HepG2 (cell line): ENCODE measurements around the gene IPO8. TPM values are rescaled to one million over a fixed set of nuclear protein-coding genes. Genes with fewer than 3 reads are reported as not detected.

Experiments
- ATAC-seq: fragments of 200-7000 bp; cut with Tn5 transposase; 3 replicates; pipeline ENCODE4 v1.9.1; 2020; ENCODE audit warnings: mild to moderate bottlenecking, moderate library complexity
- BruUV-seq: library from RNA; stranded (reverse); fragments of 400-500 nt; replicated peaks from 2 replicates; lab custom pipeline; 2021; lab: Mats Ljungman, UMichigan
- CTCF ChIA-PET: fragments of 300-600 bp; formaldehyde crosslinking; extraction: SDS; loops from one replicate; lab custom pipeline; 2021; ENCODE audit warnings: low total read pairs, inconsistent platforms, low intra/inter-chr PET ratio; lab: Yijun Ruan, JAX
- POLR2A ChIA-PET: fragments of 350-600 bp; sonication (Branson Sonifier 250); formaldehyde crosslinking; loops from one replicate; lab custom pipeline; 2020; ENCODE audit warnings: antibody characterized with exemption, inconsistent platforms; lab: Yijun Ruan, JAX
- DNase-seq: peaks from one replicate; pipeline ENCODE4 v3.0.0-alpha.2; 2015; ENCODE audit warnings: low spot score
- FAIRE-seq: peaks from 3 replicates; lab custom pipeline; 2011; peaks lifted over from hg19 to GRCh38; lab: Jason Lieb, UNC
- H2AFZ ChIP-seq: one replicate; pipeline ENCODE4 v1.6.1; 2011; ENCODE audit warnings: low read length, inconsistent platforms
- H3K27ac ChIP-seq: fragments of 300-600 bp; 3 replicates; pipeline ENCODE4 v1.8.0; 2011; ENCODE audit warnings: mixed run types, mild to moderate bottlenecking, mixed read lengths, low read length, inconsistent platforms; ENCODE audit not compliant: insufficient read depth; ENCODE audit errors: extremely low read length
- H3K27me3 ChIP-seq, 2 experiments: fragments of 200-600 bp in 1 of 2; 2 replicates in 1 of 2; 3 replicates in 1 of 2; pipeline versions ENCODE4 v1.6.0 to v1.8.0; 2011; ENCODE audit warnings: low read length in 2 of 2, mild to moderate bottlenecking in 2 of 2, moderate library complexity in 2 of 2, inconsistent platforms in 1 of 2; ENCODE audit not compliant: insufficient read depth in 2 of 2, control insufficient read depth in 1 of 2
- H3K36me3 ChIP-seq, 2 experiments: fragments of 200-600 bp in 1 of 2; replicated peaks in 1 of 2; 2 replicates in 1 of 2; 3 replicates in 1 of 2; pipeline versions ENCODE4 v1.5.1 to v1.8.0; 2011; ENCODE audit warnings: low read length in 2 of 2, inconsistent platforms in 1 of 2; ENCODE audit not compliant: insufficient read depth in 2 of 2, control insufficient read depth in 1 of 2
- H3K4me1 ChIP-seq: 2 replicates; pipeline ENCODE4 v1.5.1; 2012; ENCODE audit warnings: low read length, inconsistent platforms; ENCODE audit not compliant: insufficient read depth
- H3K4me2 ChIP-seq: 2 replicates; pipeline ENCODE4 v1.6.0; 2011; ENCODE audit warnings: low read depth, low read length, inconsistent platforms
- H3K4me3 ChIP-seq, 3 experiments: fragments of 200-600 bp in 1 of 3; sonication (generic), shearing (Covaris generic) in 1 of 3; replicated peaks in 1 of 3; 2 replicates each; pipeline ENCODE4 v1.5.1; 2011 to 2016; ENCODE audit warnings: low read length in 3 of 3, inconsistent platforms in 2 of 3, low read depth in 2 of 3, mild to moderate bottlenecking in 2 of 3, control low read depth in 1 of 3, mixed read lengths in 1 of 3; ENCODE audit not compliant: insufficient read depth in 1 of 3
- H3K79me2 ChIP-seq: one replicate; pipeline ENCODE4 v1.6.1; 2011; ENCODE audit warnings: low read length, inconsistent platforms; ENCODE audit not compliant: insufficient read depth
- H3K9ac ChIP-seq: 2 replicates; pipeline ENCODE4 v1.6.0; 2011; ENCODE audit warnings: mild to moderate bottlenecking, low read depth, low read length, inconsistent platforms; ENCODE audit not compliant: insufficient read depth
- H3K9me3 ChIP-seq: 2 replicates; pipeline ENCODE4 v1.5.1; 2012; ENCODE audit warnings: mild to moderate bottlenecking, low read length
- H4K20me1 ChIP-seq: 2 replicates; pipeline ENCODE4 v1.6.0; 2011; ENCODE audit warnings: inconsistent platforms, mild to moderate bottlenecking, low read length, moderate library complexity; ENCODE audit not compliant: insufficient read depth
- BCL6 ChIP-seq: IDR thresholded peaks from 2 replicates; pipeline ENCODE4 v1.6.1; 2016; ENCODE audit warnings: missing genetic modification reagents, missing compliant biosample characterization
- MXD4 ChIP-seq: IDR thresholded peaks from 2 replicates; pipeline ENCODE4 v1.6.1; 2016; ENCODE audit warnings: mild to moderate bottlenecking, missing biosample characterization, missing genetic modification reagents
- NFRKB ChIP-seq: fragments of 450-650 bp; IDR thresholded peaks from 2 replicates; pipeline ENCODE4 v1.6.1; 2017
- PHF20 ChIP-seq: sonication (generic); formaldehyde crosslinking; IDR thresholded peaks from 2 replicates; pipeline ENCODE4 v1.5.0; 2020; ENCODE audit warnings: mild to moderate bottlenecking, missing genetic modification reagents
- THRA ChIP-seq: sonication (generic); formaldehyde crosslinking; IDR thresholded peaks from 2 replicates; pipeline ENCODE4 v1.4.0; 2020; ENCODE audit warnings: missing genetic modification reagents, borderline replicate concordance
- WIZ ChIP-seq: sonication (generic); formaldehyde crosslinking; IDR thresholded peaks from 2 replicates; pipeline ENCODE4 v1.5.1; 2020; ENCODE audit warnings: mild to moderate bottlenecking, missing genetic modification reagents
- ZMAT3 ChIP-seq: sonication (generic); formaldehyde crosslinking; conservative IDR thresholded peaks from 2 replicates; pipeline ENCODE4 v1.7.0; 2021; ENCODE audit warnings: missing genetic modification reagents
- ZNF143 ChIP-seq: sonication (generic); formaldehyde crosslinking; IDR thresholded peaks from 2 replicates; pipeline ENCODE4 v1.4.0; 2020; ENCODE audit warnings: missing genetic modification reagents
- ZNF724P ChIP-seq: sonication (generic); formaldehyde crosslinking; IDR thresholded peaks from 2 replicates; pipeline ENCODE4 v1.8.0; 2022; ENCODE audit warnings: missing genetic modification reagents, borderline replicate concordance
- in situ Hi-C: cut with HindIII; loops from 2 replicates; pipeline ENCODE4 v1.10.0; 2017; ENCODE audit warnings: low pct_unique_long_range_greater_than_20kb; ENCODE audit not compliant: extremely low pct_ligation_motif_present
- intact Hi-C: fragments of 100-400 bp; cut with micrococcal nuclease; formaldehyde crosslinking; loops from one replicate; pipeline ENCODE4 v1.10.0; 2022; ENCODE audit not compliant: unreplicated experiment
- polyA plus RNA-seq, 8 experiments: library from polyadenylated mRNA; depleted of rRNA in 3 of 8; stranded (reverse) in 7 of 8; unstranded in 1 of 8; fragments of >200 nt; fragmentation: Illumina TruSeq in 4 of 8; extraction: Trizol in 4 of 8; gene quantifications; 2 replicates each; pipeline versions ENCODE4 v1.2.1 to v1.2.3, GENCODE V29; 2011 to 2016; ENCODE audit warnings: low read depth in 4 of 8, missing spikeins in 1 of 8, mixed read lengths in 1 of 8; ENCODE audit not compliant: insufficient read depth in 1 of 8
- total RNA-seq, 5 experiments: library from RNA; depleted of rRNA; stranded (reverse); fragments of >200 nt; fragmentation: Illumina TruSeq; extraction: Trizol; gene quantifications; 2 replicates each; pipeline ENCODE4 v1.2.3, GENCODE V29; 2016; ENCODE audit warnings: low read depth in 1 of 5
- TF ChIP-seq, protein P1 (sequence below): sonication (generic); formaldehyde crosslinking; IDR thresholded peaks from 2 replicates; pipeline ENCODE4 v1.4.0; 2020; ENCODE audit warnings: missing genetic modification reagents

The IPO8 gene
- total and polyA plus RNA-seq, 2 of the 13 experiments (the other 11 are each of a cell fraction or from before 2014, with no cell fraction given): 6.3 to 21.8 TPM

DNA sequence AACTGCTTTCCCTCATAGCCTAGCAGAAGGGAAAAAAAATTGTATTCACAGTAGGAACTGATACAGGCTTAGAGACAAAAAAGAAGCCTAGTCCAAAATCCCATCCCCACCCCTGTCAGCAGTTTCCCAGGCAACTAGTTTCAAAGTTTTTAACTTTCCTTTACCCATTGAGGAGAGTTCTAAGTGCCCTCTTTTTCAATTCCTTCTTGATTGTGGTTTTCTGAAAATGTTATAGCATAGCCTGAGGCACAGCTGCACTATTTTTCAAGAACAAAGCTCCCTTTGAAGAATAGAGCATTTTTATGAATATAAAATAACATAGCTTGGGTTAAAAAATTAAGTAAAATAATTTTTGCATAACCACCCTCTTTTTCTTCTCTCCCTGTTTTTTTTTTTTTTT is 81.6 kb downstream of the IPO8 start:
- peak overlapping the region; percentile 10 for H3K27ac ChIP-seq
- ChIA-PET CTCF (no interaction called here), POLR2A (interaction anchor here (1.2 to 1.5 kb wide), 2 partner anchors 8 to 10 kb away, joined by 5 to 7 read pairs; no protein-coding TSS in a partner anchor)
- H3K9me3 ChIP-seq: no peaks in the 10 kb centered on the region
- H3K27me3 ChIP-seq: no peaks in the 10 kb centered on the region
- H3K9ac ChIP-seq: no peak overlapping the region
- no TSS peak for BruUV-seq
- no peak for ATAC-seq
- no peak overlapping the region for H2AFZ ChIP-seq
- no peak for DNase-seq
- no peak for FAIRE-seq
- TF ChIP-seq ZNF143 (CRISPR knock-in tag) (no peak), MXD4 (CRISPR knock-in tag) (no peak), BCL6 (no peak), PHF20 (CRISPR knock-in tag) (no peak), ZNF724P (CRISPR knock-in tag) (no peak), WIZ (CRISPR knock-in tag) (no peak), ZMAT3 (CRISPR knock-in tag) (no peak), THRA (no peak), NFRKB (no peak)
- TF ChIP-seq, protein P1, sequence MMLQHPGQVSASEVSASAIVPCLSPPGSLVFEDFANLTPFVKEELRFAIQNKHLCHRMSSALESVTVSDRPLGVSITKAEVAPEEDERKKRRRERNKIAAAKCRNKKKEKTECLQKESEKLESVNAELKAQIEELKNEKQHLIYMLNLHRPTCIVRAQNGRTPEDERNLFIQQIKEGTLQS (CRISPR knock-in tag): no peak
- intact Hi-C loops: no loop called here
- peak overlapping the region; percentile 35; the same call in 1 of the 2 replicates for H3K4me2 ChIP-seq
- in situ Hi-C loops: no loop called here
- peaks cover 30% of the 10 kb centered on the region for H3K4me1 ChIP-seq
- no peak overlapping the region for H3K4me3 ChIP-seq
- H4K20me1 ChIP-seq: no peaks in the 10 kb centered on the region
- no peaks in the 10 kb centered on the region for H3K79me2 ChIP-seq
- no peaks in the 10 kb centered on the region for H3K36me3 ChIP-seq
